Stromal cell of bone marrow (primary cell): ENCODE results near the gene WDR48.

Source experiments
- DNase-seq: peaks from one replicate; pipeline ENCODE4 v3.0.0-alpha.2; 2012; ENCODE audit warnings: low read depth

The WDR48 gene

DNA sequence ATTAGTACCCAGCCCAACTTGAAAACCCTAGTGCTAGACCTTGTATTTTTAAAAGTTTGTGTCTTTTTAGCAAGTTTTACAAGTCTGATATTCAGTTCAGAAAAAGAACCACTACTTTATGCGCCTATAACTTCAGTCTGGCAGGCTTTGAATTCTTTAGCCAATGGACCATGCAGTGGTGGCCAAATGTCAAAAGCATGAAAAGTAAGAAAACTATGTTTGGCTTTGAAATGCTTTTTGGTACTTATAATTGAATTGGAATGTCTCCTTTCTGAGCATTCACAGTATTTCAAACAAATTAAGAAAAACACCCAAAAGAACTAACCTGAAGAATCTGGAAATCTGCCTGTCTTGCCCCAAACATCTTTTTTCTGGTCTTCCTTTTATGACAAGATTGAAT is 12.8 kb downstream of the WDR48 start:
- peak; percentile 25 for DNase-seq

DNA sequence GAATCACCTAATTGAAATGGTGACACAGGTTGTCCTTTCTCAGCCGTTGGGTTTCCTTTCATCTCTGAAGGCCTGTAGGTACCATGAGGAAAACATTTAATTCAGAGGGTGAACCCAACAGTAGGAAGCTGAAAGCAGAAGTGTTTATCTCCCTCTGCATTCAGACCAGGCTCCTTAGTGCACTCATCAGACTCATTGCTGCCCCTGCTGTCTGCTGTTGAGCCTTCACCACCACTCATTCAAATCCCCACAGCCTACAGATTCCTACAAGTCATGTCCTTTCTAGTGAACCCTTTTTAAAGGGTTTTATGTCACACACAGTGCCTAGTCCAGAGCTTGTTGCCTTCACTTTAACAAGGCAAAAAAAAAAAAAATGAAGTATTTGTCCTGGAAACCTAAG is 13.4 kb downstream of the WDR48 start:
- DNase-seq, result peak; percentile 22

DNA sequence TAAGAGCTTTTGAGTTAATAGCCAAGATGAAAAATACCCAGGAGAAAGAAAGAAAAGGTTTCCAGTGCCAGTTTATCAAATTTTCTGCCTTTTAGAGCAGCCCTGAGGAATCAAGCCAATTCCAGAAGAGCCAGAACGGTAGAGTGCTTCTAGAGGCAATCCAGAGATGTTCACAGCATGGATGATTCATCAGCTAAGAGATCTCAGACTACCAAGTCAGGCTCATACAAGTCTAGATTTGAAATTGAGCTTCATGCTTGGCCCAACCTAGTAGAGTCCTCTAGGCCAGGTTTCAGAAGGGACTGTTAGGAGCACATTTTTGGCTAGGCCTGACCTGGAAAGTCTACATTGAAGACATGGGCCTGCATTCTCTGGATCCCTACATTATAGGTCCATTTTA is 15.5 kb downstream of the WDR48 start:
- DNase-seq, result no peak

DNA sequence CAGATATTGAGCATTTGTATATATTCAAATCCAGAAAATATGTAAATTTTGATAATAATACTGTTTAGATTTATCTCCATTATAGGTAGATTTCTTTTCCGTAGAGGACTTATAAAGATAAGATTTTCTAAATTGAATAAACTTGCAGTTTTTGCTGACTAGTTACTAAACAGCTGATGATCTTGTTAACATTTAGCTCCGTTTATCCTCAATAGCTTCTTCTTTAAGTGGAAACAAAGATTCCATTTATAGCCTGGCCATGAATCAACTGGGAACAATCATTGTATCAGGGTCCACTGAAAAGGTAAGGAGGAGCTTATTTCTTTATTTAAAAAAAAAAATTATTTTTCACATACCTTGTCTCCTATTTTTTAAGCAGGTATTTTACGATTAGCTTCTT is 16.7 kb downstream of the WDR48 start:
- DNase-seq, result no peak

DNA sequence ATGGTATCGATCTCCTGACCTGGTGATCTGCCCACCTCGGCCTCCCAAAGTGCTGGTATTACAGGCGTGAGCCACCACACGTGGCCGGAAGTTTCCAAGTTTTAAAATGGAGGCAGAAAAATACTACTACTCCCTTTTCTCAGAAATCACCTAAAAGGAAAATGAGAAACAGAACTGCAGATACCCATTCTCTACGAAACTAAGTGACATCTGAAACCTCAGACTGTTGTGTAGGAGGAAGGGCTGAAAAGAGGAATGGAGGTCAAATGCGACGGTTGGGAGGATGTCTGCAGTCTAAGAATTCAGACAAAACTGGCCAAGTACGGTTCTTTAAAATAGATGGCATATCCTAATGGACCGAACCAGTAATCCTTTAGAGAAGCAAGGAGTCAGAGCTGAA is 24.1 kb downstream of the WDR48 start:
- DNase-seq, result no peak

DNA sequence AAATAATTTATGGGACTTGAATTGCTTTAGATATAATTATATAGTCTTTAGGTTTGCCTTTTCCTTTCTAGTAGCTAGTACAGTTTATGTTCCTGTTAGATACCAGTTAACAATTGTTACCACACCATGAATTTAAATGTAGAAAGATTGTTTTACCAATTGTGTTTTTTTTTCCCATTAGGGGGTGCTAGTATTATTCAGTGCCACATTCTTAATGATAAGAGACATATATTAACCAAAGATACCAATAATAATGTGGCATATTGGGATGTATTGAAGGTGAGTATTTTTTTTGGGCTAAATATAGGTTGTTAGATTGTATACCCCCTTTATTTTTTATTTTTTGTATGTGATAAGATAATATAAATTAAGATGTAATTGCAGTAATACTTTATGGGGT is 27.7 kb downstream of the WDR48 start:
- DNase-seq, result no peak

DNA sequence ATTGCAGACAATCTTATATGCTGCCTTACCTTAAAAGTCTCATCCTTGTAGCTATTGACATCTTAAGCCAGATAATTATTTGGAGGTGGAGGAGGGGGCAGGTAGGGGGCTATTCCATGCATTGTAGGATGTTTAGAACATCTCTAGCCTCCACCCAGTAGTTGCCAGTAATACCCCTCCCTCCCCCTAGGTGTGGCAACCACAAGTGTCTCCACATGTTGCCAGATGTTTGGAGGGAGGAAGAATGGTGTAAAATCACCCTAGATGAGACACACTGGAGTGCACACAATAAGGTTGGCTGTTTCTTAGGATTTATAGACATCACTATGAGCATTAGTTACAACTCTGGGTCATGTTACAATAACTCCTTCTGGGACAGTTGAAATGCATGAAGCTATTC is 28.2 kb downstream of the WDR48 start:
- DNase-seq, result no peak

DNA sequence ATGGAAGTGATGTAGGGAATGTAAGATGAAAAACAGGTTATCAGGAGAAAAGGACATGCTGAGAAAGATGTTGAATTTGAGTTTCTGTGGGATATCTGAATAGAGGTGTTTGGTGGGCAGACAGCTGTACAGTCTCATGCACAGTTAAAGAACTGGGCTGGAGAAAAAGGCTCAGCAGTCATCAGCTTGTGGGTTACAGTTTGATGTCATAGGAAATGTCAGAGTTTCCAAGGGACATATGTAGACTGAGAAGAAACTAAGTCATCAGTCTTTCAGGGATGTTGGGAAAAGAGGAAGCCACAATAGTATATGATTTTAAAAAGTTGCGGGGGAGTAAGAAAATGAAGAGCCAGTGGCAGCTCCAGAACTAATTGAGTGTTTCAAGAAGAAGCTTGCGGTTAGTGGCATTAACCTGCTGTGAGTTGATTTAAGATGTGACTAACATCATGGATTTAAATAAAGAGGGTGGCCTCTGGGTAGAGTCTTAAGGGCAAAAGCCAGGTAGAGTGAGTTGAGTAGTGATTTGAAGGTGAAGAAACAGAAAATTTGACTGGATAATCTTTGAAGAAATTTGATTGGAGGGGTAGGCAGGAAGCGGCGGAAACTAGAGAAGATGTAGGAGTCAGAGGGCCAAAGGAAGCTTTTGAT is 31.0 kb downstream of the WDR48 start:
- no peak for DNase-seq

DNA sequence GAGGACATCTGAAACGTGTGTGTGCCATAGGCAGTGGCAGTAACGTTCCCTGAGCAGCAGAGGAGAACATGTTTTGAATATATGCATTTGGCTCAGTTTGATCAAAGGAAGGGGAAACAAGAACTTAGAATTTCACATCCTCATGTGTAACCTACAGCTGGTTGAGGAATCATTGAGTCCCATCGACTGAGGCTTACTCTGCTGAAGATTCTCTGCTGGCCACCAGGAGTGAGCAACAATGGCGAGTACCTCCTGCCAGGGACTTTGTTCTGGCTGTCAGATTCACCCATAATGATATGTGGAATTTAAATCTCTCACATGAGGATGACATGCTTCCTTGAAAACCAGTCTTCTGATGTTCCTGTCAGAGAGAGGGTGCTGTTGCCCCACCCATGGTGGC is 34.3 kb downstream of the WDR48 start:
- DNase-seq, result no peak

DNA sequence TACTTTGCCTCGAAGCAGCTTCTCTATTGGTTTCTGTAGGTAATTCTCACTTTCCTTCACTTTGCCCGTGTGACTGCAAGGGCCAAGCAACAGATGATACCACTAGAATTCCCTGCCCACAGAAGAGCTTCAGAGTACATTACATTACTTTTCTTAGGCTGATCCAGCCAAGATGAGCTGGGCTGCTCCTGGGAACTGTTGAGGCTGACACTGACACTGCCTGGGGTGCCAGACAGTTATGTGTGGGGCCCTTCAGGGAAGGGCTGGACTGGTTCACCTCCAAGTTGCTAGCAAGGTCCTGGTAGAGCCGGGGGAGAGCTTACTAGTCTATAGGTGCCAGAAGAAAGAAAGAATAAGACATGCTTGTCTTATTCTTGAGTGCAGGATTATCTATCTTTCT is 36.6 kb downstream of the WDR48 start:
- DNase-seq, result no peak

DNA sequence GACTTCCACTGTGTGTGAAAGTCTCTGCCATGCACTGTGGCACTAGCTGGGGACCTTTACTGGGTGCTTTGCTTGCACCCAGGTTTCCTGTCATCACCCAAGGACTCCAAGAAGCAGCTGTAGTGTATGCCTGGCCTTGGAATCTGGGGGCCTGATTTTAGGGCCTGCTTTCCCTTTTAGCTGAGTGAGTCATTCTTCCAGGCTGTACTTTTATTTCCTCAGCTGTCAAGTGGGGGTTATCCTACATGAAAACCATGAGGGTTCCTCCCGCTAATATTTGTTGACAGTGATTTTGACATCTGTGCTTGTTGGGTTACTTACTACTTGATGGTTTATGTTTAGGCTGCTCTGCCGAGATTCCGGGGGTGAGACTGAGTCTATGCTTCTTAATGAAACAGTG is 37.1 kb downstream of the WDR48 start:
- DNase-seq, result no peak

DNA sequence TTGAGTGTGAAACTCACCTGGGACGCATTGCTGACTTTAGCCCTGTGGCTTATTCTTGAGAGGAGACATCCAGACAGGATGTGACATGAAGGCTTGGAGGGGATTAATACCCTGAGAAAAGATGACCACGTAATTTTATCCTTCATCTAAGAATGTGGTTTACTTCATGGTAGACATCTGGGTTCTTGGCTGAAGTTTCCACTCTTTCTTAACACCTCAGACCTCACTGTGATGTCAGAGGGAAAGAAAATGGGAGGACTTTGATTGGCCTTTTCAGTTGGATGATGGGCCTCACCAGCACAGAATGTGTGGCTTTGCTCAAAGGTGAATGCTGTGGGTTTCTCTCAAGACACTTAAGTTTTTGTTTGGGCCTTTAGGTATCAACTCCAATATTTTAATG is 39.1 kb downstream of the WDR48 start:
- DNase-seq, result no peak

DNA sequence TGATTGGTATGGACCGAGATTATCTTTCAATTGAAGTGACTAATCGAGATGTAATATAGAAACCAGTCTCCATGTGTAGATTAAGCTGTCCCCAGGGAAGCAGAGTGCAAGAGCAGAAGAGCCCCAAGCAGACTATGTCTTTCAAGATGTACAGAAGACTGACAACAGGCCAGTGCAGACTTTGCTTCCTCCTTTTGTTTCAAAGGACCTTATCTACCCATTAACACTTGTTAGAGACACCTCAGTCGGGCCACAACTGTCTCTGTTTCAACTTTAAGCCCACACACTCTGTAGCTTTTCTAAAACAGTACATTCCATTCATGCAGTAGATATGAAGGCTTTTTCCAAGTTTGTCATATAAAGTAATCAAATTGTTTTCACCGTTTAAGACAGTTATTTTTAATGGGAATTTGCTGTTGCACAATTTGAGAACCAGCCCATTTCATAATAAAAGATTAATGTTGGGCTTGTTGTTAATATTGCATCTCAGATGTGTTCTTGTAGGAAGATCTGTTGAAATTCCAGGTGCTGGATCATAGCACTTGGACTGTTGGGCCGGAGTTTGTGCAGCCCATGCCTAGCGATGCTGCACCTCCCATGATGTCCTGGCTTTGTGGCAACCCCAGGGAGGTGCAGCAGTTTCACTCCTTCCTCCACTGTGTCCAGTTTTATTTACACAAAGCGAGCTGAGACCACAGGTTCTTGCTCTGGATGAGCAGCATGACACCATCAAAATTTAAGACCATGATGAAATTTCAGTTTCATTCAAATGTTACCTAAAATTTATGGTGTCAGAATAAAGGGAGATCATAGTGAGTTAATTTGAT is 43.2 kb downstream of the WDR48 start:
- DNase-seq, result no peak

DNA sequence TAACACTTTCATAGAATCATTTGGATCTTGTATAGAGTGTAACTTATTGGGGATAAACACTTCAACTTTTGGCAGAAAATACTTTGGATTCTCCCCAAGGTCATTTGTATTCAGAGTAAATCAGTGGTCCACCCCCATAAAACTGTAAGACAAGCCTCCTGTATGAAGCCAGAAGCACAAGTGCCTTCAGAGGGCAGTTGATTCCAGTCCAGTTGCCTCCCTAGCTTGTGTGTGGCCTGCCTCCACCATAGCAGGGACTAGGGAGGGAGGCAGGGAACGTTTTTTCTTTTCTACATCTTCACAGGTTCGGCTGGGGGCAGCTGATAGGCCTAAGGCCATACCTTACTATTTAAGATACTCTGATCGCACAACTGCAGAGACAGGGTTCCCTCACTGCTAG is 44.0 kb downstream of the WDR48 start:
- no peak for DNase-seq

DNA sequence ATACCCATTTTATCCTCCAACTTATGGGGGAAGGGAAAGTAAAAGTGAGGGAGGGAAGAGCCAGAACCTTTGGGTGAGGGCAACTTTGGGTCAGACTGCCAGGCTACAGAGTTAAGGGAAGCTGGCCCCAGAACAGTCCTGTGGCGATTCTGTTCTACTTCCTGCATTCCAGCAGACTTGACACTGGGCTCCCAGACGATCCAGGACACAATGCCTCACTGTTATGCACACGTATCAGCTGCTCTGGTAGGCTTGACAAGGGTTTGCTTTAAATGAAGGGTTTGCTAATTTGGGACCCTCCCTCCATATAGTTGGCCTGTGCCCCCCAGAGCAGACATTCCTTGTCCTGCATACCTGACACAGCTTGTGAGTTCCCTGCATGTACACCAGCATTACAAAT is 45.0 kb downstream of the WDR48 start:
- DNase-seq, result no peak

DNA sequence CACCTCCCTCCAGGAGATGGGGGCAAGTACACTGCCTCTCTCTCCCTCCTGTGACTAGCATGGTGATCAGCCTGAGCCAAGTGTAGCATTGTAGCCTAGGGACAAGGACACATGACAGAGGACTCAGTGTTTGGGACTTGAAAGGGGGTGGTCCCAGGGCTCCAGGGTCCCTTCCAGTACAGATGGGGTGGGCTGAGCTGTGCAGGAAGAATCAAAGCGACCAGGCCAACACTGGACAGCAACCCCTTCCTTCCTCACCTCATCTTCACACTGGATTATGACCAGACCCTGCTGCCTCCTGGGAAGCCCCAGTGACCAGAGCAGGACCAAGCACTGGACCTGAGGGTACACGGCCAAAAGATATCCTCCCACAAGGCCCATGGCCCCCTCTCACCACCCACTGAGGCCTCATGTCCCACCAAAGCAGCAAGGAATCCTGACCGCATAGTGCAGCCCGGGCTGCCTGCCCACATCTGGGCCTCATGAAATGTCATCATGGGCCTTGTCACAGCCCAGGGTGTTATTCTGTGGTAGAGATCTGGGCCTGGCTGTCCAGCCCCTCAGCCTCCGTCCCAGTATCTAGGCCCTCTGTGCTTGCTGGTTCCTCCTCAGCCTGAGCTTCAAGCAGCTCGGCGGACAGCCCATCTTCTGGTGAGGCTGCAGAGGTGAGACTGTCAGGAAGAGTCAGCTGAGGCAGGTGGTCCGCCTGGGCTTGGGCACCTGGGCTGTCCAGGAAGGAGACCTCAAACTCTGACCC is 46.1 kb downstream of the WDR48 start:
- DNase-seq, result no peak

DNA sequence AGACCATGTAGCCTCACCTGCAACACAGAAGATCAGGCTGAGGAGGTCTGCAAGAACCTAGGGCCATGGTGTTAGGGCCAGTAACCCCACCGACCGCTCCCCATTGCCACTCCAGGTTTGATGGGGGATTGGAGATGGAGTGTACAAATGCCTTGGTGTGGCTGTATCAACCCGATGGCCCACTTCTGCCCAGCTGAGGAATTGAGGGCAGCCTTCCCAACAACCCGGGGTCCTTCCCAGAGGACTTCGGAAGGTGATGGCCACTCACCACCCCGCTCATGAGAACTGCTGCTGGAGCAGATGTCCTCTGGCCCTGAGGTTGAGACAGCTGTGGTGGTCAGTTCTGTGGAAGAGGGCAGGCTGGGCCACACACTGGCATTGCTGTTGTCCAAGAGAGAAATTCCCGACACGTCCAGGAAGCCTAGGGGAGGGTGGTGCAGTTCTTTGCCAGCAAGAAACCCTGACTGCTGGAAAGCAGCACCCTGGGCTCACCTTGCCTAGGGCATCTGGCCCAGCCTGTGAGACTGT is 46.7 kb downstream of the WDR48 start:
- no peak for DNase-seq

DNA sequence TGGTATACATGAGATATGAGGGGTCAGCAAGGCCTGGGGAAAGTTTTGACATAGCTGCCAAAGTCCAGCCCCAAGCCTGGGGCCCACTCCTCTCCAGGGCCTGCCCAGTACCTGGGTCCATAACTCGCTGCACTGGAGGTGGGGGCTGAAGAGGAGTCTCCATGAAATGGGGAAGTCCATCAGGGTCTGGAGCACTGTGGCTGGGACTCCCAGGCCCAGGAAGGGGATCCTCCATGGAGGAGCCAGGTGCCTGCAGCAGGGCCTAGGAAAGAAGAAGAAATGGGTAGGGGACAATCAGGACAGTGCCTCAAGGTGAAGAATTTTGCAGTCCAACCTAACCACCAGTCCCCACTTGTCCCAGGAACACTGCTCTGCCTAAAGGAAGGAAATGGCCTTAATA is 47.4 kb downstream of the WDR48 start:
- no peak for DNase-seq

DNA sequence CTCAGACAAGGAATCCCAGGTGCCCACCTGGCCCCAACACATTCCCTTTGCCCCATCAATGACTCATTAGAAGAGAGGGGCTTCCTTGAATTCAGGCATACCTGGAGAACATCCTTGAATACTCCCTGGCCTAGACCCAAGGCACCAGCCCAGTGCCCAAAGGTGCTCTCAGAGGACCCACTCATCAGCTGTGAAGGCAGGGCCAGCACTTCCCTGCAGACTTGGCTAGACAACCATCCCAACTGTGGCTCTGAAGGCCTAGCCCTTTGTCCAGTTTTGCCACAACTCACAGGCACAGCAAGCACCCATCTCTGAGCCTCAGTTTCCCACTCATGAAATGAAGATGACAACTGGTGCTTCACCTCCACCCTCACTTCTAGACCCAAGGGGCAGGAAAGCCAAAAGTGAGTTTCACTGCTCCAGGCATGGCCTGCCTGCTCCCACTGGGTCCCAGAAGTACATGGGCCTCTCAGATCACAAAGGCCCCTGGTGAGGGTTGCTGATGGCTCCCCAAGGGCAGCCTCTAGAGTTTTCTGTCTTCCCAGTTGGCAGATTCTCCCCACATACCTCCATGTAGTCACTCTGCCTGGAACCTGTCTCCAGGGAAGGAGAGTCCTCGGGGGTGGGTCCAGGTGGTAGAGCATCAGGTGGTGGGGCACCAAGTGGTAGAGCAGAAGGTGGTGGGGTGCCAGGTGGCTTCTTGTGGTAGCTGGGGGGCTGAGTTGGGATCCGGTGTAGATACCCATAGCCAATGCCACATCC is 48.1 kb downstream of the WDR48 start:
- DNase-seq, result no peak

DNA sequence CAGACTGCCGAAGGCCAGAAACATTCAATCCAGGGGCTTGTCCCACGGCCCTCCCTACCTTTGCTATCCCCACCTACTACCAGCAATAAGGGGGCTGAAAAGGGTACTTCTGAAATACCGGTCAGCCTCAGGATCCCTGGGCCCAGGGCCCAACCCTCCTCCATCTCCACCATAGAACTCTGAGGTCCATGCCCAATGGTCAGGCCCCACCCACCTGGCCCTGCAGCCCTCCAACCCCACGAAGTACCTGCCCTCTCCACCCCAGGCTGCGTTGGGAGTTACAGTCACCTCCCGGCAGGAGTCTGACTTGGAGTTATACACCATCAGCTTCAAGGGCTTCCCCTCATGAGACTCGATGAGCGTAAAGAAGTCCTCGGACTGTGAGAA is 48.7 kb downstream of the WDR48 start:
- DNase-seq, result no peak

DNA sequence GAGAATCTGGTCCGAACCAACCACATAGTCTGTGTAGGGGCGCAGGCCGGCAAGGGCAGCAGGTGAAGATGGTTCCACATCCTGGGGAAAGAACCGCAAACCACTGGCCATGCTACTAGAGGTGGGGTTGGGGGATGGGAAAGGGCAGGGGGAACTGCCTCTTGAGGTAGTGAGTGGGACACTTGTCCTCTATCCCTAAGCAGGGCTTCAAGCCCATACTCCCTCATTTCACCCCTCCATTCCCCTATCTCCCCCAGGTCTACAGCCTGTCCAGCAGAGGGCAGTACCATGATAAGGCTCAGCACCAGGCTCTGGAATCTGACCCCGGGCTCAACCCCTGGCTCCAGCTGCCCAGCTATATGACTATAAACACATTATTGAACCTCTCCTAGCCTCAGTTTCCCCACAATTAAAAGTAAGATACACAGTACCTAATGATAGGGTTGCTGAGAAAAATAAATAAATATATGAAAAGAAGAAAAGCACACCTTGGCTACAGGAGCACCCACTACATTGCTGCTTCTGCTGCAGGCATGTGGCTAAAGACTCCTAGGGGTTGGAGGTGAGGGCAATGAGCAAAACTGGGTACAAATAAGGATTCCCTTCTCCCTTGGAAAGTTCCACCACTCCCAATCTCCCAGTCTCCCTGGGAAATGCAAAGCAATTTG is 49.3 kb downstream of the WDR48 start:
- peak; percentile 11 for DNase-seq
